HG03196 (cell line): Measurements from ENCODE around the gene PPP2R2C.

Experiments used
- ATAC-seq: cut with Tn5 transposase; IDR thresholded peaks from one replicate; pipeline ENCODE4 v1.9.1; 2021; ENCODE audit not compliant: unreplicated experiment

Gene PPP2R2C

DNA sequence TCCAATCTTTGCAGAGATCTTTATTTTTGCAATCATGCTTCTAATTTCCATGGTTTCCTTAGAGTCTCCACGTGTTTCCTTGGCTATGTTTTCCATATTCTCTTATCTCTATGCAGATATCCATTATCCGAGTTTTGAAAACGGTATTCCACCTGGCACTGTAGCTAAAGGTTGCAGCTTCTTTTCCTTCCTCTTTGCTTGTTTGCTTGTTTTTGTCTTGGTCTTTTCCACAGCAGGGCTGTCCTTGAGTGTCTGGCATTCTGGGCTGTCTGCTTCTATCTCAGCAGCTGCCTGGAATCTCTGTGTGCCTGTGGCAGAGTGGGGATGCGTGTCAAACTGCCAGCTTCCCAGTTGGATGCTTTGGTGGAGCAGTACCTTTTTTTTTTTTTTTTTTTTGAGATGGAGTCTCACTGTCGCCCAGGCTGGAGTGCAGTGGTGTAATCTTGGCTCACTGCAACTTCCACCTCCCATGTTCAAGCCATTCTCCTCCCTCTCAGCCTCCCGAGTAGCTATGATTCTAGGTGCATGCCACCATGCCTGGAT lies 155.9 kb downstream of the PPP2R2C start:
- ATAC-seq, result no peak

GRCh38 chr4:6313216-6313615 lies 159.2 kb downstream of the PPP2R2C start:
- no peak for ATAC-seq

GRCh38 chr4:6309777-6310176 lies 162.6 kb downstream of the PPP2R2C start:
- no peak for ATAC-seq

GRCh38 chr4:6308899-6309643 lies 163.3 kb downstream of the PPP2R2C start:
- no peak for ATAC-seq

DNA sequence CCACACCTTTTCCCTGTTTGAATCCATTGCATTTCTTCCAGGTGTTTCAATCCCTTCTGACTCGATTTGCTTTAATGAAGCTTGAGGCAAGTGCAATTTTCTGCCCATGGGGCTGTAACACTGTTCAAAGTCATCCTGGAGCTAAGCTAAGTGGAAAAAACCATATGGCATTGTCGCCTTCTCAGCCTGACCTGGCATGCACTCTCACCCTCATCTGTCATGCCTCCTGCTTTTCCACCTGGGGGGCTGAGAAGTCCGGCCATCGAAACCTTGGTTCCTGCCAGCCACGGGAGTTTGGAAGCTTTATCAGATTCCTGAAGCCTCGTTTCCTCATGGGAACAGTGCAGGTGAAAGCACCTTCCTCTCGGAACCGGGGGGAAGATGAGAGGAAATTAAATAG lies 164.5 kb downstream of the PPP2R2C start:
- ATAC-seq, result no peak

DNA sequence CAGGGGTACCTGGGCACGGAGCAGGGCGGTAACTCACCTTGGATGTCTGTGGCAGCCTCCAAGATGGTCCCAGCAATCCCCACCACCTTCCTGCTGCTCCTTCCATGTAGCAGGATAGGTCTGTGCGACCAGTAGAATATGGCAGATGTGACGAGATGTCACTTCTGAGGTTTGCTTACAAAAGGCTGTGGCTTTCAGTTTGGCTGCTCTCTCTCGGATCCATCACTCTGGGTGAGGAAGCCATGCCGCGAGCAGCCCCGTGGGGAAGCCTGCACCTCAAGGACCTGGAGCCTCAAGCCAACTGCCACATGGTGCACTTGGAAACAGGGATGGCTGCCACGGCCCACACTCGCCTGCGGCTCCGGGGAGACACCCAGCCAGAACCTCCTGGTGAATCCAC lies 165.2 kb downstream of the PPP2R2C start:
- no peak for ATAC-seq

DNA sequence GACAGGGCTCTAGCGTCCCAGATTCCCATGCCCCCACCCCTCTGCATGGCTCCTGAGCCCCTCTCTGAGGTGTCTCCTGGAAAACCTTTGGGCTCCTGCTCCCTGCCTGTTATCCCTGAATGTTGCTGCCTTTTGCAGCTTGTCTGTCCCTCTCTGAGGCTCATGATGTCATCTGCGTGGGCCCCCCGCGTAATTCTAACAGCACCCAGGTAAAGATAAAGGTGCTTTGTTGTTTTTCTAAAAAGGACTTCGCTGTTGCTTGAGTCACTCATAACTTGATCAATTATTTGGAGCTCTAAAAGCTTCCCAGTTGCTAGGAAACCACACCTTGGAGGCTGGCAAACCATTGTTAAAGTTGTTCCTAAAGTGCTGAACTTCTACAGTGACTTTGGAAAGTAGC lies 166.1 kb downstream of the PPP2R2C start:
- ATAC-seq, result no peak

DNA sequence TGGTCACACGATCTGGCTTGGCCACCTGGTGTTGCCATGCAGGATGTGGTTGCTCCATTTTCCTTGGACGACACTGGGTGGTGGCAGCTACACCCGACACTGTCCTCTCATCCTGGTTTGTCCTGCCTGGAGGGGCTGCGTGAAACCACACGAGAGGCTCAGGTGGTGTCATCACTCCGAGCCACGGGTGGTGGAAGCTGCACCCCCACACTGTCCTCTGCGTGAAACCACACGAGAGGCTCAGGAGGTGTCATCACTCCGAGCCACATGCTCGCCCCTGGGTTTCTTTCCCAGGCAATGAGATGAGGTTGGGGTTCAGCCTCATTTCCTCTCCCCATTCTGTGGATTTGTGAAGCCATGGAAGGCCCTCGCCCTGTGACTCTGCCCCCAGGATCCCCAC lies 168.5 kb downstream of the PPP2R2C start:
- ATAC-seq, result no peak

- no peak for ATAC-seq
Observed at GRCh38 chr4:6302869-6303268, 169.5 kb downstream of the PPP2R2C start.

GRCh38 chr4:6301732-6302442 lies 170.5 kb downstream of the PPP2R2C start:
- no peak for ATAC-seq

DNA sequence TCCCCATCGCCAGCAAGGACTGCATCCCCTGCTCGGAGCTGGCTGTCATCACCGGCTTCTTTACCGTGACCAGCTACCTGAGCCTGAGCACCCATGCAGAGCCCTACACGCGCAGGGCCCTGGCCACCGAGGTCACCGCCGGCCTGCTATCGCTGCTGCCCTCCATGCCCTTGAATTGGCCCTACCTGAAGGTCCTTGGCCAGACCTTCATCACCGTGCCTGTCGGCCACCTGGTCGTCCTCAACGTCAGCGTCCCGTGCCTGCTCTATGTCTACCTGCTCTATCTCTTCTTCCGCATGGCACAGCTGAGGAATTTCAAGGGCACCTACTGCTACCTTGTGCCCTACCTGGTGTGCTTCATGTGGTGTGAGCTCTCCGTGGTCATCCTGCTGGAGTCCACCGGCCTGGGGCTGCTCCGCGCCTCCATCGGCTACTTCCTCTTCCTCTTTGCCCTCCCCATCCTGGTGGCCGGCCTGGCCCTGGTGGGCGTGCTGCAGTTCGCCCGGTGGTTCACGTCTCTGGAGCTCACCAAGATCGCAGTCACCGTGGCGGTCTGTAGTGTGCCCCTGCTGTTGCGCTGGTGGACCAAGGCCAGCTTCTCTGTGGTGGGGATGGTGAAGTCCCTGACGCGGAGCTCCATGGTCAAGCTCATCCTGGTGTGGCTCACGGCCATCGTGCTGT lies 171.2 kb downstream of the PPP2R2C start:
- no peak for ATAC-seq

- no peak for ATAC-seq
Observed at GRCh38 chr4:6300359-6300758, 172.1 kb downstream of the PPP2R2C start.

DNA sequence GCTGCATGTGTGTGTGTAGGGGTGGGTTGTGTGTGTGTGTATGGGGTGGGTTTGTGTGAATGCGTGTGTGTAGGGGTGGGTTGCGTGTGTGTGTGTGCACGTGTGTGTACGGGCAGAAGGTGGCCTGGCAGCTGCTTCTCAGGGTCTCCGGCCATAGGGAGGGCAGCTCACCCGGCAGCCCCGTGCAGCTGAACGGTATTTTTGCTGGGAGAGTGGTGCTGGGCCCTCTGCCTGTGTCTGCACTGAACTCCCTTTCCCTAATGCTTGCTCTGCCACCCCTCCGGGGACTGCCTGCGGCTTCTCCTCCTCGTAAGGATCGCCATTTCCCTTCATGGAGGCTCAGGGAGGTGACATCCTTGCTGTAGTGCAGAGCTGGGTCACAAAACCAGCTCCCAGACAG lies 172.5 kb downstream of the PPP2R2C start:
- no peak for ATAC-seq

DNA sequence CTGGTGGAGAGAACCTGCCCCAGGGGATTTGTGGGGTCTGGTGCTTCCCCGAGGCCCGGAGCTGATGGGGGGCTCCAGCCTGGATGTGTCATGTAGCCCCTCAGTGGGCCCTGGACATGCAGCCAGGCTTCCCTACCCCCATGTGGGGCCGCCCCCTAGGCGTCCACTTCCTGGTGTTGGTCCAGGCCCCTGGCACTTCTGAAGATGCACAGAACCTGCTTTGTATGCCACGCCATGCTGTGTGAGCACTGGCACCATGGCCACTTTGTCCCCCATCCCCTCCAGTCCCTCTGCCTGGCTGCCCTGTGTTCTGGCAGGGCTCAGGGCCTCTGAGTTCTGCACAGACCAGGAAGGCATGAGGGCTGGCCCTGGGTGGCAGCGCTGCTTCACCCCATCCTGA lies 173.6 kb downstream of the PPP2R2C start:
- ATAC-seq, result no peak

GRCh38 chr4:6298035-6298434 lies 174.4 kb downstream of the PPP2R2C start:
- ATAC-seq, result no peak

DNA sequence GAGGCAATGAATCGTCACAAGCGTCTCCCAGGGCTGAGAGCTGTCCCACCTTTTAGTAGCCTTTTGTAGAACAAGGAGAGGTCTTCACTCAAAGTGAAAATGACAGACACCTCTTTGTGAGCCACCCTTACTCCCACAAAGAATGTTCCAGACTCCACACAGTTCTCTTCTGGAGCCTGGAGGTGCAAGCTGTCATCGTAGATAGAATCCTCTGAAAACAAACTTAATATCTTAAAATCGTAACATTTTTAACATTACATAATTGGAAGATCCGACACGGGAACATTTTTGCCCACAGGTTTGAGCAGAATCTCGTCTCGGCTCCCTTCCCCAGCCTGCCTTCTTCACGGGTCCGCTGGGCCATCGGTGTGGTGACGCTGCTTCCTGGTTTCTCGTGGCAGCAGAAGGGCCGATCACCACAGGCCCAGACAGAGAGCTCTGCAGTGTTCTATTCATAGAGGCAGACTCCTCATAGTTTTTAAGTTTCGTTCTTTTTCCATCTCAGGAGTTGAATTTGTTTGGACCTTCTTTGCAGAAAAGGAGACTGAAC lies 175.1 kb downstream of the PPP2R2C start:
- ATAC-seq, result no peak

DNA sequence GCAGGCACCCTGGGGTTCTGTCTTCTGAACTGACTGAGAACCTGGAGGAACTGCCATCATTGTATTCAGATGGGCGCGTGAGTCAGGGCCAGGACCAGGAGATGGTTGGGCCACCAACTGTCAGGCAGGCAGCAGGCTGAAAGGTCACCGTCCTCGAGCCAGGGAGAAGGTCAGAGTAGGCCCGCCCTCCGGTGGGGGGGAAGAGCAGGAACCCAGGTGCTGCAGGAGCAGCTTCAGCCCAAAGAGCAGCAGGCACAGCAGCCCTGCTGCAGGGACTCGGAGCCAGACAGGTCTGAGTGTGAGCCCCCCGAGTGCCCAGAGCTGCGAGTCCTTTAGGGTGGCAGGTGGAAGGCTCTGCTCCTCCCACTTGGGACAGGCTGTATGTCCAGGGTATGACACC lies 176.4 kb downstream of the PPP2R2C start:
- no peak for ATAC-seq

DNA sequence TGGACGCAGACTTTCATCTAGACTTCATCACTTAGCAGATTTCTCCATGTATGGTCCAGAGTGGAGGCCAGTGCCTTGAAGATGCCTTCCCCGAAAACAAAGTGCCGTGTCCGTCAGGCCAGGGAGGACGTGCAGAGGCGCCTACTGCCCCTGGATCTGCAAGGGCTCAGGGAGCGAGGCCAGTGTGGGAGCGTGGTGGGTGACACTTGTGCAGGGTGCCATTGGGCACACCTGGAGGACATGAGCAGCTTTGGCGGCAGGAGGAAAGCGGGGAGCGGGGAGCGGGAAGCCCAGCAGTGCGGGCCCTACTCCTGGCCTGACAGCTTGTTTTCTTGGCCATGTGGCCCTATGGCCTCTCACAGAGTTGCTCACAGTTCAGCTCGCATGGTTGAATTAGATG lies 176.9 kb downstream of the PPP2R2C start:
- no peak for ATAC-seq

GRCh38 chr4:6294705-6295421 lies 177.6 kb downstream of the PPP2R2C start:
- ATAC-seq, result no peak

DNA sequence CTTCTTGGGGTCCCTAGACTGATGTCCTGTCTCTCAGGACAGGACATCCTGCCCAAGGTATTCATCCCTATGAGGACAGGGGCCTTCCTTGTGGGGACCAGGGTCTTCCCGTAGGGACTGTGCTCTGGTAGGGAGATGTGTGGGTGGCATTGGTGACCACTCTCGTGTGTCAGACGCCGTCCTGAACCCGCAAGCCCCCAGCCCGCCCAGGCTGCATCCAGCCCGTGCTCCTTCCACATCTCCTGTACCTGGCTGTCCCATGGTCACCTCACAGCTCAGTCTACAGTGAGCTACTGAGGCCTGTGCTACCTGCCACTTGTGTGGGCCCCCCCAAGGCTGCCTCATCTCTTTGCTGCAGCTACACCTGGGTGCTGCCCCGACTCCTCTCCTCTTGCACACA lies 178.8 kb downstream of the PPP2R2C start:
- ATAC-seq, result no peak

GRCh38 chr4:6293097-6293445 lies 179.3 kb downstream of the PPP2R2C start:
- no peak for ATAC-seq
